Type B pancreatic cell (in vitro differentiated cells): ENCODE data around the gene APOH. TPM values are rescaled to one million over a fixed set of nuclear protein-coding genes. Genes with fewer than 3 reads are reported as not detected.

ENCODE experiments used
- DNase-seq: peaks from one replicate; pipeline ENCODE4 v3.0.0; 2021; ENCODE audit warnings: mixed read lengths; ENCODE audit not compliant: unreplicated experiment; ENCODE audit errors: extremely low spot score
- H3K27ac Mint-ChIP-seq: 2 replicates; pipeline ENCODE4 v1.8.0; 2021; ENCODE audit warnings: mild to moderate bottlenecking, mixed read lengths
- H3K27me3 Mint-ChIP-seq: 2 replicates; pipeline ENCODE4 v1.8.0; 2021; ENCODE audit warnings: mixed read lengths
- H3K36me3 Mint-ChIP-seq: 2 replicates; pipeline ENCODE4 v1.8.0; 2021; ENCODE audit warnings: mixed read lengths
- H3K4me1 Mint-ChIP-seq: one replicate; pipeline ENCODE4 v1.8.0; 2021; ENCODE audit warnings: mixed read lengths; ENCODE audit not compliant: unreplicated experiment
- H3K4me3 Mint-ChIP-seq: 2 replicates; pipeline ENCODE4 v1.8.0; 2021; ENCODE audit warnings: mild to moderate bottlenecking, mixed read lengths
- H3K9me3 Mint-ChIP-seq: 2 replicates; pipeline ENCODE4 v1.8.0; 2021; ENCODE audit warnings: mixed read lengths
- CTCF ChIP-seq: fragments of 200-600 bp; sonication (generic); conservative IDR thresholded peaks from 2 replicates; pipeline ENCODE4 v1.5.0; 2021; ENCODE audit warnings: antibody characterized with exemption, mild to moderate bottlenecking
- total RNA-seq: library from RNA; stranded (reverse); gene quantifications from 2 replicates; pipeline ENCODE4 v1.2.1, GENCODE V29; 2021; ENCODE audit warnings: low replicate concordance

APOH gene
- total RNA-seq, 1 donor from 2014 or later: 4.1 TPM

GRCh38 chr17:66234611-66235010, 5.4 kb upstream of the APOH start:
- no peak overlapping the region for H3K27ac Mint-ChIP-seq
- H3K27me3 Mint-ChIP-seq: peaks cover 15% of the 10 kb centered on the region
- TF ChIP-seq CTCF: no peak
- H3K4me3 Mint-ChIP-seq: no peak overlapping the region
- no peaks in the 10 kb centered on the region for H3K36me3 Mint-ChIP-seq
- H3K9me3 Mint-ChIP-seq: no peaks in the 10 kb centered on the region
- no peak for DNase-seq
- no peaks in the 10 kb centered on the region for H3K4me1 Mint-ChIP-seq

- no peak overlapping the region for H3K4me3 Mint-ChIP-seq
- H3K36me3 Mint-ChIP-seq: no peaks in the 10 kb centered on the region
- no peak for DNase-seq
- H3K9me3 Mint-ChIP-seq: no peaks in the 10 kb centered on the region
- no peak for TF ChIP-seq CTCF
- peaks cover 10% of the 10 kb centered on the region for H3K27me3 Mint-ChIP-seq
- no peaks in the 10 kb centered on the region for H3K4me1 Mint-ChIP-seq
- H3K27ac Mint-ChIP-seq: no peak overlapping the region
Measured at GRCh38 chr17:66233023-66233753, 4.0 kb upstream of the APOH start.

GRCh38 chr17:66230922-66231591, 1.8 kb upstream of the APOH start:
- Mint-ChIP-seq H3K4me3 (no peak overlapping the region), H3K27ac (no peak overlapping the region), H3K4me1 (no peaks in the 10 kb centered on the region), H3K9me3 (no peaks in the 10 kb centered on the region), H3K36me3 (no peaks in the 10 kb centered on the region), H3K27me3 (peaks cover 7% of the 10 kb centered on the region)
- TF ChIP-seq CTCF: no peak
- DNase-seq: no peak

GRCh38 chr17:66229783-66230538, 746 bp upstream of the APOH start:
- no peaks in the 10 kb centered on the region for H3K36me3 Mint-ChIP-seq
- H3K4me3 Mint-ChIP-seq: no peak overlapping the region

More at GRCh38 chr17:66229783-66230538, 746 bp upstream of the APOH start:
- Mint-ChIP-seq H3K27me3 (peaks cover 11% of the 10 kb centered on the region), H3K4me1 (no peaks in the 10 kb centered on the region), H3K27ac (no peak overlapping the region), H3K9me3 (no peaks in the 10 kb centered on the region)
- no peak for DNase-seq
- TF ChIP-seq CTCF: no peak
